GM21737 (cell line): ENCODE results near the gene BAIAP2.

Experiments
- ATAC-seq: cut with Tn5 transposase; IDR thresholded peaks from one replicate; pipeline ENCODE4 v1.9.1; 2021; ENCODE audit warnings: mild to moderate bottlenecking, moderate library complexity; ENCODE audit not compliant: unreplicated experiment

Gene BAIAP2

DNA sequence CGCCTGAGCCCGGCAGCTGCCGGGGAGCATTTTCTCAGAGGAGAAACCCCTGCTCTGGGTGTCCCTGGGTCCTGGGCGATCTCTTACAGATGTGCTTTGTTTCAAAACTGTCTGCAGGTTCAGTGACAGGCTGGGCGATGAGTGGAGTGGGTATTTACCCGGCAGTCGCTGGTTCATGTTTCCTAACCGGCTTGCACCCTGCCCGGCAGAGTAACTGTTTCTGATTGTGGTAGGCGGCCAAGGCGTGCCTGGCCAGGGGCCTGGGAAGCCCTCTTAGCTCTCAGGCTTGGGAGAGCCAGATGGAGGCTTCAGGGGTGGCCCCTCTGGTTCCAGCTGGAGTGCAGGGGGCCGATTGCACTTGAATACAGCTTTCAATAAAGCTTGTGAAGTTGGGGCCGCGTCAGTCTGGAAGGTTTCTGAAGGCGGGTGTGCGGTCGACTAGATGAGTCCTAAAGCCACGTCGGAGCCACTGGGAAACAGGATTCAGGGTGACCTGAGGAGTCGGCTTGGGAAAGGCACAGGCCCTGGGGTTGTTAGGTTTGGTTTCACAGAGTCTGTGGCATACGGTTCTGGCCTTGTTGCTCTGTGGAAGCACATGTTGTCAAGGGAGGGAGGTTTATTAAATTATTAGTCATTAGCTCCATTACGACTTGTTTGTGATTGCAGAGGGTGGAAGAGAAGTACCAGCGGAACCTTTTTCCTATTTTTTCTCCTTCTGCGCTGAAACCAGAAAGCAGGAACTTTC, 1.4 kb downstream of the BAIAP2 start:
- ATAC-seq, result no peak

GRCh38 chr17:81037026-81037797, 2.3 kb downstream of the BAIAP2 start:
- no peak for ATAC-seq

DNA sequence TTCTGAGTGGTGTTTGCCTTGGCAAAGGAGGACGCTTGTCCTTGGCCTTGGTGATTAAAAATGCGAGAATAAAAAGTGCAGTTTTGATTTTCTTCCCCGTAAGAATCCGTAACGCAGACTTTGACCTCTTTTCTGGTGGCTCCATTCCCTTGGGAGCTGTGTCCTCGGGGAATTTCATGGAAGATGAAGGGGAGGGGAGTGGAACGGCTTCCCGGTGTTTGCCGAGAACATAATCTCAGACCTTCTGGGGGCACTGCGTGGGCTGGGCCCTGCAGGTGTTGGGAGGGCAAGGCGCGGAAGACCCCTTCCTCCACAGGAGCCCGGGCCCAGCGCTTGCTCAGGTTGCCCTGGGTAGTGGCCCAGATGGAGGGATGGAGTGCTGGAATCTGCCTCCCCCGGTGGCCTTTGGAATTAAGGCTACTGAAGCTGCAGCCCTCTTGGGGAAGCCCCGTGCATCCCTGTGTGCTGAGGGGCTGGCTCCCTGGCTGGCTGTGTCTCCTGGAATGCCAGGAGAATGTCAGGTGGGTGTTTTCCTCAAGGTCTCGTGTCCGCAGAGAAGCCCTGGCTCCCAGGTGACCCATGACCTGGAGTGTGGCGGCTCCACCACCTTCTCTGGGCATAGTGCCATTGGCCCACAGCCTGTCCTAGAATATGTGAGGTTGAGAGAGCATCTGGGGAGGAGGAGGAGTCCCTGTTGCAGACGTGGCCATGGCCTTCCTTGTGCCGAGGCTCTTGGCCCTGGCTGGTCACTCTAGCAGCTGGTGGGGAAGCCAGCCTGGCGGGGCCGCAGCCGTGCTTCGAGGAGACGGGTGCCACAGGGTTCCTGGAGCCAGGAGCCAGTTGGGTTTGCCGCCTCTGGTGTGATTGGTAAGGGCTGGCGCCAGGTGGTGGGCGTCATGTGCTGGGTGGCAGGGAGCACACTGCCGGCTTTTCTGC, 3.1 kb downstream of the BAIAP2 start:
- no peak for ATAC-seq

- no peak for ATAC-seq
These were observed 4.1 kb downstream of the BAIAP2 start for GRCh38 chr17:81039096-81039495.

DNA sequence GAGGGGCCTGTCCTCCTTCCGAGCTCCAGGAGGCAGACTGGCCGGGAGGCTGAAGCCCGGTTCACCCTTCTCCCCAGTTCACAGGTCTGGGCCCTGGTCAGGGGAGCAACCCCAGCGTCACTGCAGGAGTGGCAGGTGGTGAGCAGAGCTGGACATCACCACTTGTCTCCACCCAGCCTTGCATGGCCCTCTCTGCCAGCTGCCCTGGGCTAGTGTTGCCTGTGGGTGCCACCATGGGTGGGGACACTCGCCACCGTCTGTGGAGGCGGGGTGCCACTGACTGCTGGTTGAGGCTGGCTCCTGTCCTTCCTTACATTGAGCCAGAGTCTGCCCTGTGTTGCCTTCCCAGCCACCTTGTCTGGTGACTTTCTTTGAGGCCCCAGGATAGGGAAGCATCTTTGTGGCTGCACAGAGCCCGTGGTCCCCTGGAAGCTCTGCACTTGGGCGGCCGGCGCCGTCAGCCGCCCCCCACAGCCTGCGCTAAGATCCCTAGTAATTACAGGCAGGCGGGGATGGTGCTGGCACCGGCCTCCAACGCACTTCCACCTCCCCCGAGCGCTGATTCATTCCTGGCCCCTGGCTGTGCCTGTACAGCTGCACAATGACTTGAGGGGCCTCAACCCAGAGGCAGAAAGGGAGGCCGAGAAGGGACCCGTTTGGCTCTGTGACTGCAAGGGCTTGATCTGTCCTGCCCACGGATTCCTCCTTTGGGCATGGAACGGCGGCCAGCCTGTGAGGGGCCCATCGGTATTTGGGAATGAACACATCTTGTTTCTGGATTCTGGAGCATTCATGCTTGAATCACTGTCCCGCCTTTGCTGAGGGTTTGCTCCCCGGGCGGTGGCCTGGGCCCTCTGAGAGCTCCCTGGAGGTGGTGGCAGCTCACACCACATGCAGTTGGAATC, 5.2 kb downstream of the BAIAP2 start:
- ATAC-seq, result no peak

- no peak for ATAC-seq
These were observed 5.9 kb downstream of the BAIAP2 start for GRCh38 chr17:81040791-81041337.

DNA sequence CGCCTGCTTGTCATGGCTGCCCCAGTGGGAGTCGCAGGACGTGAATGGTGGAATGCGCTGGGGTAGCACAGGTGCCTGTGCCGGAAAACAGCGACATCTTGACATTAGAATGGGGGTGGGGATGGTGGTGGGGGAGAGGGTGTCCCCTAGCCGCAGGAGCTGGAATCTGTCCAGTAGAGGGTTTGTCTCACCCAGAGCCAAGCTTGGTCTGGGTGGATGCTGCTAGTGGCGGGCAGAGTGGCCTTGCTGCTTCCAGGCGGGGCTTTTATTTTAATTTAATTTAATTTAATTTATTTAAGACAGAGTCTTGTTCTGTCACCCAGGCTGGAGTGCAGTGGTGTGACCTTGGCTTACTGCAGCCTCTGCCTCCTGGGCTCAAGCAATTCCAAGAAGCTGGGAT, 7.7 kb downstream of the BAIAP2 start:
- no peak for ATAC-seq

DNA sequence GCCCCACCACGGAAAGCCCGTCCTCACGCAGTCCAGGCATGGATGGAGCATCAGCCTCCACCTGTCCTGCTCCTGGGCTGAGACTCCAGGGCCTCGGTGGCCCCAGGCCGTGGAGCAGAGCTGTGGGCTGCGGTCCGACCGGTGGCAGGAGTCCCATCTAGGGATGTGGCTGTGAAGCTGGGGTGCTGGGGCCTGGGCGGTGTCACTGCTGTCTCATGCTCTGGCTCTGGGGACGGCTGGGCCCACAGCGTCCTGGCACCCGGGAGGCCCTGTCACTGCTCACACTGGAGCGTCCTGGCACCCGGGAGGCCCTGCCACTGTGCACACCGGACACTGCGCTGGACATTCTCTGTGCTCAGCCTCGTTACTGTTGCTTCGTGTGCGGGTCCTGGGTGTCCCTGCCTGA, 8.4 kb downstream of the BAIAP2 start:
- ATAC-seq, result no peak

DNA sequence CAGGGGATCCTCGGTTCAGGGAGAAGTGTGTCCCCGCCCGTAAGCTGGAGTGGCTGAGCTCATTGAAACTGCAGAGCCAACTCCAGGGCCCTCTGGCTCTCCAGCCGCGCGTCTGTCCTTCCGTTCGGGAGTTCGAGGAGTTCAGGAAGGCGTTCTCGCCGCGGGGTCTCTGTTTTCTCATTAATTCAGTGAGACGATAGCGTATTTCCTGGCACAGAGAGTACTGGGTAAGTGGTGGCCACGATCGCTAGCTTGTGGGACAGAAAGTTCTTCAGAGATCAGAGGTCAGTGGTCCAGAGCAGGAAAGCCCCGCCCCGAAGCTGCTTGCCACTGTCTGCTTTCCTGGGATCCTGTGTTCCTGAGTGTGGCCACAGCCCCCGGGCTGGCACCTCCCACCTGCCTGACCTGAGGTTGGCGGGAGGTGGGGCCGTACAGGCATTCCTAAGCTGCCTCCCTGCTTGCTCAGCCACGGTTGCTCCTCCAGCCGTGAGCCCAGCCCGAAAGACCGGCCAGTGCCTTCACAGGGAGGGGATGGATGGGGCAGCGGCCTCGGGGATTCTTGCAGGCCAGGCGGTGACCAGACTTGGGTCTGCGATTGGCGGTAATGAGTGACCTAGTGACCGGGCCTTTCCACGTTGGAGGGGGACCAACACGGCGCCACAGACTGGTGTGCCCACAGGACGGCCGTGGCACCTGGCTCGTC, 8.9 kb downstream of the BAIAP2 start:
- no peak for ATAC-seq

- ATAC-seq, result no peak
These were observed 9.4 kb downstream of the BAIAP2 start for GRCh38 chr17:81044428-81044763.

DNA sequence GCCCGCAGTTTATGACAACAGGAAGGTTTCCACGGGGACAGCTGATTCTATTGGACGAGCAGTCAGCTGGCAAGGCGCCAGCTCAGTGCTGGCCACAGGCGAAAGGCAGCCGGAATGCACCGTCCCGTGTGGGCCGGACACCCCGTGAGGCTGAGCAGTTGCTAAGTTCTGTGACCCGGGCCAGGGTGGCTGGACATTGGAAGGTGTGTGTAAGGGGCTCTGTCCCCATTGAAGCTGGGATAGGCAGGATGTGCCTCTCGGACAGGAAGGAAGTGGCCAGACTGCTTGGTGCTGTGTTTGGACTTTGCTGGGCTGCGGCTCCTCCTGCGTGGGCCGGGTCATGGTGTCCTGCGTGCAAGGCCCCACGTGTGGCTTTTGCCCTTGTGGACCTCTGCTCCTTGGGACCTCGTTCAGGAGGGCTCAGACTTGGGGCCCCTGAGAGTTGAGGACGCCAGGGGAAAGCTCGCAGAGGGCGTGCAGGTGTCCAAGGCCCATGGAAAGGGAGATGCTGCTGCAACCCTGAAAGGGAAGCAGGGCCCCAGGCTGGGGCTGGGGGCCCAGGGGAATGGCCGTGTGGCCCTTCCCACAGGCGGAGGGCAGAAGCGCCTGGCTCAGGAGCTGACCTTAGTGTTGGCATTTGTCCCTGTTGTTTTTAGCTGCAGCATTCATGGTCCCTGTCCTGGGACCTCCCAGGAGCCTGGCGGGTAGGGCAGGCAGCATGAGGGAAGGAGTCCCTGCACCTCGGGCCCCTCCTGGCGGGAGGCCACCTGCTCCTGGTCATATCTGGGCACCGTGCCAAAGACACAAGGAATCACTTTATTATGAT, 10.0 kb downstream of the BAIAP2 start:
- ATAC-seq, result no peak

DNA sequence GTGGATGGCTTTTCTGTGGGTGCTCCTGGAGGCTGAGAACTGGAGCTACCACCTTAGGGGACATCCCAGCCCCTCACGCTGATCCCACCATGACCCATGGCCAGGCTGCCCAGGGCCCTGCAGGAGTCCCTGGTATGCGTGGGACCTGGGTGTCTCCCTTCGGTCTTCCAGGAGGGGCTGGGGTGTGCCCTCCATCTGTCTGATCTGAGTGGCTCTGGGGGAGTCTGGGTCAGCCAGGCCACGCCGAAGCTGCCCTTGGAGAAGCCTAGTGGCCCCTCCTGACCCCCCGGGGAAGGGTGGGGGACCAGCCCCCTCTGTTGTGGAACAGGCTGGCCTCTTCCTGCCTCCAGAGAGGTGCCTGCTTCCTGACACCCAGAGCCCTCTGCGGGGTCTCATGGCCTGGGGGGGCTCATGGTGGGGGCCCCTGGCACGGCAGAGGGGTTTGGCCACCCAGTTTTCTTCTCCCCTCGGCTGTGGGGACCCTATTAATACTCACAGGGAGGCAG, 10.7 kb downstream of the BAIAP2 start:
- no peak for ATAC-seq

- no peak for ATAC-seq
These were observed 11.3 kb downstream of the BAIAP2 start for GRCh38 chr17:81046132-81046769.

DNA sequence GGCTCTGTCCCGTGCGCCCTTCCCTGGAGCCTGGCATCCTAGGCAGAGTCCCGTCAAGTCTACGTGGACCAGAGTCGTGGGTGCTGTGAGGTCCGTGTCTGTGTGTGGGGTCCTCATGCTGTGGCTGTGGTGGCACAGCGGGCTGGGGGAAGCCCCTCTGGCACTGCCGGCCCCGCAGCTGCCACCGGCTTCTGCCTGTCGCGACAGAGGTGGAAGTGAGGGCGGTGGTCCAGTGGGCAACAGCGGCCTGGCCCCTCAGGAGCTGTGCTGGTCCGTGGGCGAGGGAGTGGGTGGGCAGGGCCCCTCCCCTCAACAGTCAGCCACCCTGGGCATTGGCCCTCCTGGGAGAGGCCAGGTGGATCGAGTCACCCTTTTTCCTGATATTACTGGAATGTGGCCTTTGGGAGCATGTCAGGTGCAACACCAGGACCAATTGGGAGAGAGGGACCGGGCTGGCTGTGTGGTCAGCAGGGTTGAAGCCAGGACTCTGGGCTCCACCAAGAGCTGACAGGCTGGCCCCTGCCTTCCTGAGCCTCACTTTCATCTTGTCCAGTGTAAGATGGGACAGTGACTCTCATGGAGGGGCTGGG, 11.9 kb downstream of the BAIAP2 start:
- no peak for ATAC-seq

- ATAC-seq, result no peak
These were observed 13.9 kb downstream of the BAIAP2 start for GRCh38 chr17:81048827-81049371.

GRCh38 chr17:81049372-81049911, 14.5 kb downstream of the BAIAP2 start:
- ATAC-seq, result no peak

GRCh38 chr17:81049973-81050551, 15.1 kb downstream of the BAIAP2 start:
- ATAC-seq, result no peak
